ENCODE data around the gene CYGB.

Gene CYGB

DNA sequence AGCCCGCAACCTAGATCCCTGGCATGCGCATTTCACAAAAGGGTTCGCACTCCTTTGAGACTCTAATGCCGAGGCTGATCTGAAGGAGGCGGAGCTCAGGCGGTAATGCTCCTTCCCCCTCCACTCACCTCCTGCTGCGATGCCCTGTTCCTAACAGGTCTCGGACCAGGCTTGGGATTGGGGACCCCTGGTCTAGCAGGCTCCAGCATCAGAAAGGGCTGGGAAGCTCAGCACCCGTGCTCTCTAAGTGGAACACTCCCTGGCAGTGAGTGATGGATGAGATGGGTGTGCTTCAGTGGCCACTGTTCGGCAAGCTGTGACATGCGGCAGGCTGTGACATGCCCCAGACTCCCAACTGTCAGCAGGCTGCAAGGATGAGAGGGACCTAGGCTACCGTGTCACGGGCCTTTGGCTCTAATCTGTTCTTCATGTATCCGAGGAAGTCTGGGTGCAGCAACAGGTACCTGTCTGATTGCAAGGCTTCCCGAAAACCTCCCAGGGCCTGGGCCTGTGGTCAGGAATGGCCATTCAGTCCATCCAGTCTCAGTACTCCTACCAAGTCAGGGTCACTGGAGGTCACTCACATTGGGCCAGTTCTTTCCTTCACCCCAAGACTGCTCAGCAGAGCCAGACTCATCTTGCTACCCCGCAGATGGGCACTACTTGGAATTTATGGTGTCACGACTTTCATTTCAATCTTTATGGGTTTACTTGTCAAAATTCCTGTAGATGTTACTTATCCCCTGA, 49.4 kb upstream of the CYGB start (continued):
- TF ChIP-seq, protein P1, sequence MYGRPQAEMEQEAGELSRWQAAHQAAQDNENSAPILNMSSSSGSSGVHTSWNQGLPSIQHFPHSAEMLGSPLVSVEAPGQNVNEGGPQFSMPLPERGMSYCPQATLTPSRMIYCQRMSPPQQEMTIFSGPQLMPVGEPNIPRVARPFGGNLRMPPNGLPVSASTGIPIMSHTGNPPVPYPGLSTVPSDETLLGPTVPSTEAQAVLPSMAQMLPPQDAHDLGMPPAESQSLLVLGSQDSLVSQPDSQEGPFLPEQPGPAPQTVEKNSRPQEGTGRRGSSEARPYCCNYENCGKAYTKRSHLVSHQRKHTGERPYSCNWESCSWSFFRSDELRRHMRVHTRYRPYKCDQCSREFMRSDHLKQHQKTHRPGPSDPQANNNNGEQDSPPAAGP (tag by site-specific recombination; IDR thresholded peaks at IDR 0.05): peak; percentile 97
- TF ChIP-seq ZBTB48 (tag by site-specific recombination; IDR thresholded peaks at IDR 0.05) (peak; percentile 93), ZNF266 (tag by site-specific recombination; IDR thresholded peaks at IDR 0.05; ENCODE audit: low read depth) (no peak), ZIC2 (tag by site-specific recombination; IDR thresholded peaks at IDR 0.05) (peak; percentile 92), ZNF121 (tag by site-specific recombination; IDR thresholded peaks at IDR 0.05) (peak; percentile 57; the same call in 1 of the 2 replicates), GFI1B (tag by site-specific recombination; IDR thresholded peaks at IDR 0.05) (0 out of 2 replicates have a peak, but pooled peaks have one; percentile 20), ZNF76 (tag by site-specific recombination; IDR thresholded peaks at IDR 0.05; ENCODE audit: borderline replicate concordance, low read depth) (peak; percentile 49; the same call in 1 of the 2 replicates), ZNF391 (tag by site-specific recombination; IDR thresholded peaks at IDR 0.05; ENCODE audit: borderline replicate concordance, low read depth) (peak; percentile 59; the same call in 1 of the 2 replicates), ZBTB8A (tag by site-specific recombination; IDR thresholded peaks at IDR 0.05) (peak; percentile 68), ZNF530 (tag by site-specific recombination; IDR thresholded peaks at IDR 0.05; ENCODE audit: low read depth) (no peak), PRDM1 (tag by site-specific recombination; IDR thresholded peaks at IDR 0.05) (no peak), KLF7 (tag by site-specific recombination; IDR thresholded peaks at IDR 0.05; ENCODE audit: borderline replicate concordance) (peak; percentile 72; the same call in 1 of the 2 replicates), HOXA7 (CRISPR knock-in tag; IDR thresholded peaks at IDR 0.05; ENCODE audit: borderline replicate concordance) (no peak), ZNF514 (tag by site-specific recombination; IDR thresholded peaks at IDR 0.05) (no peak), KLF9 (tag by site-specific recombination; IDR thresholded peaks at IDR 0.05; ENCODE audit: low read depth) (peak; percentile 75), SCRT2 (tag by site-specific recombination; IDR thresholded peaks at IDR 0.05) (peak; percentile 100), SP2 (tag by site-specific recombination; IDR thresholded peaks at IDR 0.05) (peak; percentile 52)
- TF ChIP-seq, protein P2, sequence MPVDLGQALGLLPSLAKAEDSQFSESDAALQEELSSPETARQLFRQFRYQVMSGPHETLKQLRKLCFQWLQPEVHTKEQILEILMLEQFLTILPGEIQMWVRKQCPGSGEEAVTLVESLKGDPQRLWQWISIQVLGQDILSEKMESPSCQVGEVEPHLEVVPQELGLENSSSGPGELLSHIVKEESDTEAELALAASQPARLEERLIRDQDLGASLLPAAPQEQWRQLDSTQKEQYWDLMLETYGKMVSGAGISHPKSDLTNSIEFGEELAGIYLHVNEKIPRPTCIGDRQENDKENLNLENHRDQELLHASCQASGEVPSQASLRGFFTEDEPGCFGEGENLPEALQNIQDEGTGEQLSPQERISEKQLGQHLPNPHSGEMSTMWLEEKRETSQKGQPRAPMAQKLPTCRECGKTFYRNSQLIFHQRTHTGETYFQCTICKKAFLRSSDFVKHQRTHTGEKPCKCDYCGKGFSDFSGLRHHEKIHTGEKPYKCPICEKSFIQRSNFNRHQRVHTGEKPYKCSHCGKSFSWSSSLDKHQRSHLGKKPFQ (tag by site-specific recombination; IDR thresholded peaks at IDR 0.05): peak; percentile 72
- TF ChIP-seq, protein P3, sequence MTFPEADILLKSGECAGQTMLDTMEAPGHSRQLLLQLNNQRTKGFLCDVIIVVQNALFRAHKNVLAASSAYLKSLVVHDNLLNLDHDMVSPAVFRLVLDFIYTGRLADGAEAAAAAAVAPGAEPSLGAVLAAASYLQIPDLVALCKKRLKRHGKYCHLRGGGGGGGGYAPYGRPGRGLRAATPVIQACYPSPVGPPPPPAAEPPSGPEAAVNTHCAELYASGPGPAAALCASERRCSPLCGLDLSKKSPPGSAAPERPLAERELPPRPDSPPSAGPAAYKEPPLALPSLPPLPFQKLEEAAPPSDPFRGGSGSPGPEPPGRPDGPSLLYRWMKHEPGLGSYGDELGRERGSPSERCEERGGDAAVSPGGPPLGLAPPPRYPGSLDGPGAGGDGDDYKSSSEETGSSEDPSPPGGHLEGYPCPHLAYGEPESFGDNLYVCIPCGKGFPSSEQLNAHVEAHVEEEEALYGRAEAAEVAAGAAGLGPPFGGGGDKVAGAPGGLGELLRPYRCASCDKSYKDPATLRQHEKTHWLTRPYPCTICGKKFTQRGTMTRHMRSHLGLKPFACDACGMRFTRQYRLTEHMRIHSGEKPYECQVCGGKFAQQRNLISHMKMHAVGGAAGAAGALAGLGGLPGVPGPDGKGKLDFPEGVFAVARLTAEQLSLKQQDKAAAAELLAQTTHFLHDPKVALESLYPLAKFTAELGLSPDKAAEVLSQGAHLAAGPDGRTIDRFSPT (tag by site-specific recombination; IDR thresholded peaks at IDR 0.05): peak; percentile 86; the same call in 1 of the 2 replicates
- TF ChIP-seq, protein P4, sequence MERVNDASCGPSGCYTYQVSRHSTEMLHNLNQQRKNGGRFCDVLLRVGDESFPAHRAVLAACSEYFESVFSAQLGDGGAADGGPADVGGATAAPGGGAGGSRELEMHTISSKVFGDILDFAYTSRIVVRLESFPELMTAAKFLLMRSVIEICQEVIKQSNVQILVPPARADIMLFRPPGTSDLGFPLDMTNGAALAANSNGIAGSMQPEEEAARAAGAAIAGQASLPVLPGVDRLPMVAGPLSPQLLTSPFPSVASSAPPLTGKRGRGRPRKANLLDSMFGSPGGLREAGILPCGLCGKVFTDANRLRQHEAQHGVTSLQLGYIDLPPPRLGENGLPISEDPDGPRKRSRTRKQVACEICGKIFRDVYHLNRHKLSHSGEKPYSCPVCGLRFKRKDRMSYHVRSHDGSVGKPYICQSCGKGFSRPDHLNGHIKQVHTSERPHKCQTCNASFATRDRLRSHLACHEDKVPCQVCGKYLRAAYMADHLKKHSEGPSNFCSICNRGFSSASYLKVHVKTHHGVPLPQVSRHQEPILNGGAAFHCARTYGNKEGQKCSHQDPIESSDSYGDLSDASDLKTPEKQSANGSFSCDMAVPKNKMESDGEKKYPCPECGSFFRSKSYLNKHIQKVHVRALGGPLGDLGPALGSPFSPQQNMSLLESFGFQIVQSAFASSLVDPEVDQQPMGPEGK (tag by site-specific recombination; IDR thresholded peaks at IDR 0.05): peak; percentile 69
